Measurements from ENCODE around the gene MRGPRD.

DNA sequence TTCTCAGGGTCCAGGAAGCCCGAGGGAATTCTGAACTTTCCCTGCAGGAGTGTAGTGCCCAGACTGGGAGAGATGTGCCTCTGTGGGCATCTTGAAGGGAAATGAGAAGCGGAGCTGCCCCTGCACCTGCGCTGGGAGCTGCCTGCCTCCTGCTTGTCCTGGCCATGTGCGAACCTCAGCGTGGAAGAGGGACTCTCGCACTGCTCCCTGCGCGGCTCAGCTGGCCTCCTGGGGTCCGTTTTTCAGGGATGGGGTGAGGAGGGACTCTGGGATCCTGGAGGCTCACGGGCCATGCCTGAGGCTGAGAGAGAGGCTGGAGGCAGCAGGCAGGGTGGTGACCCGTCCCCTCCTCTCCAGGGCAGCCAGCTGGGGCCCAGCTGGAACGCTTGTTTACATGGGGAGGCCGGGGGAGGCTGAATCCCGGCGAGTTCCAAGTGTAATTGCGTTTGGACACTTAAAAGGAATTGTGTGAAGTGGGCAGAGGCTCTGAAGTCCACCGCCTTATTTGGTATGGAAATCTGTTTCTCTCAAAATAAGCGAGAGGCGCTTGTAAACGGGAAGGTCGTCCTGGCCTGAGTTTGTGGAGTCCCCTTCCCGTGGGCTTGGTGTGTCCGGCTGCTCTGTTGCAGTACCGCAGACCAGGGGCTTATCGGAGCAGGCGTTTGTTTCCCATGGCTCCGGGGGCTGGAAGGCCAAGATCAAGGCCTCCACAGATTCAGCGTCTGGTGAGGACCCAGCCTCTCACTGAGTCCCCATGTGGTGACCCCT is 33.5 kb upstream of the MRGPRD start:
- no peak for TF ChIP-seq POLR2A (IDR thresholded peaks at IDR 0.05)
- TF ChIP-seq CTCF (IDR thresholded peaks at IDR 0.05): no peak

Data from thyroid gland (tissue), 4 donors.